NCI-H1092 treated with DMSO at 0.1 percent for 48 hours (cell line): ENCODE data around the gene SSRP1.
A peak's percentile ranks its signal among the peaks of the same experiment; 100 is the strongest.
"Not testable (repeated sequence)": the region's sequence is repeated elsewhere in the genome, so short reads cannot be mapped to it uniquely, and the experiment has no call there.

Experiments
- DNase-seq: peaks from one replicate; lab custom pipeline; 2025; lab: John Stamatoyannopoulos, UW

The SSRP1 gene

DNA sequence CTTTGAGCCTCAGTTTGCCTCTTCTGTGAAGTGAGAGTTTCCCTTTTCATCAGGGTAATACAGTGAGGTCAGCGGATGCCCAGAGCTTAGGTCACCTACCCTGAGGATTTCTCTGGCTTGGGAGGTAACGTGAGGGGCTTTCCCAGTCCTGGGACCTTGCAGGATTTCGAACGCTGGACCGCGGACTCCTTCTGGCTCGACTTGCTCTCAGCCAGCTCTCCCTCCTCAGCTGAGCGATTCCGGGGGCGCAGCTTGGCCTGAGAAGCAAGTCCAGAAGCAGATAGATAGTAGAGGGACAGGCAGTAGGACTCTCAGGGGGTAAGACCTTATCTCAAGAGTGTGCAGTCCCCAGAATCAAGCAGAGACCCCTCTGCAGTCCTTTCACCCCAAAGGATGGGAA lies 34.9 kb downstream of the SSRP1 start:
- no peak for DNase-seq

GRCh38 chr11:57299150-57299737 lies 36.4 kb downstream of the SSRP1 start:
- DNase-seq = no peak

DNA sequence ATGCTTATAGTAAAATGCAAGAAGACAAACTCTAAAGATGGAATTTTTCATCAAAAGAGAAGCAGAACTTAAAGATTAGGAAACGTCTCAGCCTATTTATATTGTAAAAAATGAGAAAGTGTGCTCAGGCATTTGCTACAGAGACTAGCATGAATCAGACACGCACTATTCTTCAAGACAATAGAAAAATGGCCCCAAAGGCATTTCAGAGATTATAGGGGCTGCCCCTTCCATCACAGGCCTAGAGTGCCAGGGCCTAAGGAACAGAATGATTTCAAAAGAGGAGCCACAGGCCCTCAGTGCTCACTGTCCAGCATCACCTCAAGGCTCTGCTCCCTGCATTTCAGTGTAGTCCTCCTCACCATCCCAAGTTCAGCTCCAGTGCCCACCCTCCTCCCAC lies 38.5 kb downstream of the SSRP1 start:
- no peak for DNase-seq

- DNase-seq = not testable (repeated sequence)
Measured at GRCh38 chr11:57296205-57296604, 39.5 kb downstream of the SSRP1 start.

DNA sequence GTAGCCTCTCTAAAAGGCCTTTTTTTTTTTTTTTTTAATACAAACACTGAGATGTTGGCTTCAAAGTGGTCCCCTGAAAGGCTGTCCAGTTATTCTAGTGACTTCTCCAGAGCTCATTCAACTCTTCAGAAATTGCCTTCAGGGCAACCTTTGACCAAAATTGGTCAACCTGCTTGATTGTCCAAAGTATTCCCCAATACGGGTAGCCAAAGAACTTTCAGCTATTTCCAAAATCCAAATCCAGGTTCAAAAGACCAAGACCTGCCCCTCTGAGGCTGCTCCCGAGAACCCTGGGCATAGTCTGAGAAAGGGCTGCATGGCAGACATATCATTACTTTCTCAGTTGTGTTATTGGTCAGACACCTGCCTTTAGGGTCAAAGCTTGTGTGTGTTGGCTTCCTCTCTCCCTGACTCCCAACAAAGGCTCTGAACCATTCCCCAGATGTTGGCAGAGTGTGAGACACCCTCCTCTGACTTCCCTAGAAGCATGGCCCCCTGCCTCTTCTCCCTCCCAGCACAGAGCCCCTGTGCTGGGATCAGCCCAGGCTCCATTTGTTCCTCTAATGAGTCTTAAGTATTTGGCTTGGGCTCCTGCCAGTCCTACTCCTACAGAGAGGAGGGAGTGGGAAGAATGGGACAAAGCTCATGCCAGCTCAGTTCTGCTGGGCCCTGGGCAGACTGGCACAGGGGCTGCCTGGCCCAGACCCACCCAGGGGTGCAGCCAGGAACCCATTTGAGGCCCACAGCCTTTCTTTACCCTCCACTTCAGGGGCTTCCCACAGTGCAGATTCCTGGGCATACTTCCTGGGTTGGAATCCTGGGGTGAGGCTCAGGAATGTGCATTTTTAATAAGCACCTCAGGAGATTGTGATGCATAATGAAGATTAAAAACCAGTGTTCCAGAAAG lies 41.2 kb downstream of the SSRP1 start:
- peak; percentile 95 for DNase-seq

- no peak for DNase-seq
Measured at GRCh38 chr11:57290288-57290687, 45.4 kb downstream of the SSRP1 start.

- peak; percentile 71 for DNase-seq
Measured at GRCh38 chr11:57288771-57289579, 46.7 kb downstream of the SSRP1 start.

- no peak for DNase-seq
Measured at GRCh38 chr11:57287884-57288283, 47.8 kb downstream of the SSRP1 start.

- DNase-seq = no peak
Measured at GRCh38 chr11:57283231-57283990, 52.3 kb downstream of the SSRP1 start.

- DNase-seq = not testable (repeated sequence)
Measured at GRCh38 chr11:57281546-57281945, 54.1 kb downstream of the SSRP1 start.

GRCh38 chr11:57279116-57279515 lies 56.6 kb downstream of the SSRP1 start:
- no peak for DNase-seq

GRCh38 chr11:57278721-57279095 lies 57.0 kb downstream of the SSRP1 start:
- no peak for DNase-seq

DNA sequence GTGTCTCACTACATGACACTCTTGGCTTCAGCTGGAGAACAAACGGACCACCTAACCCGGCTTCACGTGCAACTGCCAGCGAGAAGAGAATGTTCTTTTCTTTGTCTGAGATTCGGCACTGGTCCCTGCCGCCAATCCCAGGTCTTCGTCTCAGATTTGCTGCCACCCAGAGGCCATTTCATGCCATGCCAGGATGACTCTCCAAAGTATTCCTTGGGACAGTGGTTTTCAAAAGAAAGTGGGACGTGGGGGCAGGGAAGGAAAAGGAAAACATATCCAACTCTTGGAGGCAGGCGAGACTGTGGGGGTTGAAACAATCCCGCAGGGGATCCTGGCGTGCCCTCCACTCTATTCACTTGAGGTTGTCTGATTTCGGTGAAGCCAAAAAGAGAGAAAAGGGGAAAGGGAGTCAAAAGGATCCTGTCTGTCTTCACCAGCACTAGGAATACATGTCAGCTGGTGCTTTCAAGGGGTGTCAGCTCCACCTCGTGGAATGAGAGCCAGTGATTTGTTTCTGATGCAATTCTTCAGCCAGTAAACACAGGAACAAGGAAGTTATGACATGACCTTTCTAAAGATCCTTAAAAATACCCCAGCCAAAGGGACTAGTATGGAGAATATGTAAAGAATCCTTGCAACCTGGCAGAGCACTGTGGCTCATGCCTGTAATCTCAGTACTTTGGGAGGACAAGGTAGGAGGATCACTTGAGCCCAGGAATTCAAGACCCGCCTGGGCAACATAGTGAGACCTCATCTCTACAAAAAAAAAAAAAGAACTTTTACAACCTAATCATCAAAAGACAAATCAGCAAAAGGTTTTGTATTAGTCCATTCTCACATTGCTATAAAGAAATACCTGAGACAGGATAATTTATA lies 57.6 kb downstream of the SSRP1 start:
- DNase-seq = peak; percentile 77

DNA sequence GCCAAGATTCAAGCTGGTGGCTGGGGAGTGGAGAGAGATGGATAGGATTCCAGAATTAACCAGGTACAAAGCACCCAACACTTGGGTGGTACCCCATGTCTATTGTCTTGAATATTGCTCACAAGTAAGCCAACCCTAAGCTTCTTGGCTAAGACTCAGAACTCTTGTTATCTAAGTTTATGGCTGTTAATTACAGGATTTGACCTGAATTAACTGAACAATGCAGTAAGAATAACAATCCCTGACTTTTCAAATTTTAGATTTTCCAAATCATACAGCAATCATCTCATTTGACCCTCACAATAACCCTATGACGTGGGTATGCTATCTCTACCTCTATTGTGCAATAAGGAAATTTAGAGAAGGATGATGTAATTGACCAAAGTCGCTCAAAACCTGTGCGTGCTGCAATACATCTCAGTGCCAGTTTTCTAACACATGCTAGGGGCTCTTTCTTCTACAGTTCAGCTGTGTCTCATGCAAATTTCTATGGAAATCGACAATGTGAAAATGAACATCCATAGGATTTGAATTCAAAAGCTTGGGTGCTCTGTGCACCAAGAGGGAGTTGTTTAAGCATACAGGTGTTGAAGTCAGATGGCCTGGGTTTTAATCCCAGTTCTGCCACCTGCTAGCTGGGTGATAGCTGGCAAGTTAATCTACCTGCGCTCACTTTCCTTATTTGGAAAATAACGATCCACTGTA lies 58.6 kb downstream of the SSRP1 start:
- DNase-seq = no peak

GRCh38 chr11:57276169-57276970 lies 59.3 kb downstream of the SSRP1 start:
- DNase-seq = peak; percentile 15
